ENCODE measurements around the gene STRADA. TPM values are rescaled to one million over a fixed set of nuclear protein-coding genes. Genes with fewer than 3 reads are reported as not detected.

The STRADA gene
- total RNA-seq, 4 donors from 2014 or later = 14.4 to 39.1 (median 23.3) TPM

GRCh38 chr17:63774969-63775265 lies 33.3 kb upstream of the STRADA start:
- WGBS, 2 donors (ENCODE audit: low coverage in 1 of 2) = 0 to 3% methylated on average over 4 of the region's 4 CpGs
- TF ChIP-seq POLR2A (IDR thresholded peaks at IDR 0.05) (no peak), EP300 (IDR thresholded peaks at IDR 0.05) (no peak), CTCF (IDR thresholded peaks at IDR 0.05) (no peak), POLR2AphosphoS5 (IDR thresholded peaks at IDR 0.05) (no peak)
- H3K4me1 ChIP-seq = peaks cover 0 to 81% (median 6%) of the 10 kb centered on the region in 3 donors
- H3K27ac ChIP-seq = peak overlapping the region; percentile 90 to 99 (median 97)
- peak overlapping the region; percentile 94 to 97 for H3K4me3 ChIP-seq
- peaks cover 0 to 18% of the 10 kb centered on the region in 2 donors for H3K36me3 ChIP-seq
- no peaks in the 10 kb centered on the region for H3K27me3 ChIP-seq
- H3K9me3 ChIP-seq = no peaks in the 10 kb centered on the region
- no peak for ATAC-seq

- TF ChIP-seq CTCF (IDR thresholded peaks at IDR 0.05) (peak in 1 of 4 experiments; percentile 14), POLR2AphosphoS5 (IDR thresholded peaks at IDR 0.05) (no peak), POLR2A (IDR thresholded peaks at IDR 0.05) (peak; percentile 38 to 54), EP300 (IDR thresholded peaks at IDR 0.05) (no peak)
- 4% methylated on average over 10 of the region's 67 CpGs; no CpG with 5 or more reads in 1 of the 2 donors for WGBS, 2 donors (ENCODE audit: low coverage in 1 of 2)
- Histone ChIP-seq H3K27me3 (no peaks in the 10 kb centered on the region), H3K36me3 (peaks cover 0 to 12% of the 10 kb centered on the region in 2 donors), H3K4me1 (peaks cover 0 to 80% (median 6%) of the 10 kb centered on the region in 3 donors), H3K27ac (peak within 1 kb of the TSS; percentile 90 to 99 (median 97)), H3K4me3 (peak within 1 kb of the TSS; percentile 94 to 97), H3K9me3 (no peaks in the 10 kb centered on the region)
- peak; percentile 3 for ATAC-seq
Observed at GRCh38 chr17:63774141-63774968, 32.8 kb upstream of the STRADA start, which contains the start of gene DDX42. TSS of gene DDX42 (plus strand) at chr17:63774170. CDS start at chr17:63787050, 12,880 bp downstream.

GRCh38 chr17:63773272-63774140 lies 31.9 kb upstream of the STRADA start, which contains the start of gene CCDC47:
TSS of gene CCDC47 (minus strand) at chr17:63773597. CDS start at chr17:63766175, 7,422 bp downstream.
- 0% methylated on average over 7 to 30 of the region's 74 CpGs for WGBS, 2 donors (ENCODE audit: low coverage in 1 of 2)
- peak within 1 kb of the TSS; percentile 90 to 99 (median 97) for H3K27ac ChIP-seq
- peak; percentile 93 for TF ChIP-seq POLR2AphosphoS5 (IDR thresholded peaks at IDR 0.05)
- TF ChIP-seq POLR2A (IDR thresholded peaks at IDR 0.05) = peak; percentile 93 to 94
- TF ChIP-seq EP300 (IDR thresholded peaks at IDR 0.05) = no peak
- peak; percentile 96 for ATAC-seq
- H3K36me3 ChIP-seq = peaks cover 0 to 9% of the 10 kb centered on the region in 2 donors
- H3K4me1 ChIP-seq = peaks cover 0 to 79% (median 6%) of the 10 kb centered on the region in 3 donors
- peak within 1 kb of the TSS; percentile 94 to 97 for H3K4me3 ChIP-seq
- no peaks in the 10 kb centered on the region for H3K9me3 ChIP-seq
- no peaks in the 10 kb centered on the region for H3K27me3 ChIP-seq

DNA sequence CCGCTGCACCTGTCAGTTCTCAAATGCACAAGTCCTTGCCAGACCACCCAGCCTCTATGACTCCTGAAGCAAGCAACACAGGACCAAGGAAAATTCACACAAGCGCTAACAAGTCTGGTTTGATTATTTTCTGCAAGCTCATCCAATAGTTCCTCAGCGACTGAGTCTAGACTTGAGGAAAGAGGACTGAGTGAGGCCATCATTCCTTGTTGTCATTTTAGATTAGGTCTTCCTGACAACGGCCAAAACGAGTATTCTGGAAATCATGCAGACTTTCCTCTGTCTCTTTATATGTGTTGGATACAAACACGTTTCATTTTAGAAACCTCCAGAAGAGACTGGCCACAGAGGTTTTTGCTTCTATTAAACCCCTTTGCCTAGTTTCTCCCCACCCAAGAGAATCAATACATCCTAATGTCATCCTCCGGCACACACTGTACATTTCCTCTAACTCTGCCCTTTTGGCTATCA lies 31.2 kb upstream of the STRADA start:
- WGBS, 2 donors (ENCODE audit: low coverage in 1 of 2) = 2 to 3% methylated on average over 7 of the region's 7 CpGs
- peaks cover 0 to 6% of the 10 kb centered on the region in 2 donors for H3K36me3 ChIP-seq
- H3K4me3 ChIP-seq = peak overlapping the region; percentile 57 to 97
- peak overlapping the region; percentile 84 to 99 (median 97) for H3K27ac ChIP-seq
- TF ChIP-seq CTCF (IDR thresholded peaks at IDR 0.05) (no peak), POLR2AphosphoS5 (IDR thresholded peaks at IDR 0.05) (no peak), EP300 (IDR thresholded peaks at IDR 0.05) (no peak), POLR2A (IDR thresholded peaks at IDR 0.05) (no peak)
- H3K27me3 ChIP-seq = no peaks in the 10 kb centered on the region
- H3K4me1 ChIP-seq = peaks cover 0 to 79% (median 6%) of the 10 kb centered on the region in 3 donors
- ATAC-seq = no peak
- no peaks in the 10 kb centered on the region for H3K9me3 ChIP-seq

GRCh38 chr17:63768433-63768832 lies 26.8 kb upstream of the STRADA start:
- no peak overlapping the region for H3K4me3 ChIP-seq
- H3K27ac ChIP-seq = no peak overlapping the region
- no peaks in the 10 kb centered on the region for H3K9me3 ChIP-seq
- H3K36me3 ChIP-seq = peaks cover 0 to 25% of the 10 kb centered on the region in 2 donors
- WGBS, 2 donors (ENCODE audit: low coverage in 1 of 2) = 82 to 100% methylated on average over 1 to 7 of the region's 7 CpGs
- no peak for TF ChIP-seq POLR2AphosphoS5 (IDR thresholded peaks at IDR 0.05)
- no peak for TF ChIP-seq EP300 (IDR thresholded peaks at IDR 0.05)
- no peak for TF ChIP-seq CTCF (IDR thresholded peaks at IDR 0.05)
- TF ChIP-seq POLR2A (IDR thresholded peaks at IDR 0.05) = no peak
- H3K27me3 ChIP-seq = no peaks in the 10 kb centered on the region
- H3K4me1 ChIP-seq = peaks cover 0 to 63% (median 6%) of the 10 kb centered on the region in 3 donors
- ATAC-seq = no peak

Measured in gastroesophageal sphincter (tissue), 4 donors.